Heart left ventricle (tissue), 13 donors: ENCODE data around the gene TCF19.

Experiments used
- POLR2A ChIP-seq, 2 donors: fragments of 450-650 bp; IDR thresholded peaks; one replicate each; pipeline ENCODE4 v1.6.1; 2017; ENCODE audit warnings: antibody characterized with exemption in 2 of 2, mild to moderate bottlenecking in 2 of 2, moderate library complexity in 2 of 2
- TF ChIP-seq, protein P1 (sequence below), 12 donors: fragments of 200-600 bp; sonication (generic) in 4 of 12; IDR thresholded peaks; one replicate each; pipeline versions ENCODE4 v1.5.0 to v1.8.0; 2018 to 2022; ENCODE audit warnings: antibody characterized with exemption in 12 of 12, mild to moderate bottlenecking in 5 of 12
- donor health status: ischemic (EF 13 %, LVEDD 7.1; RV severe dilation, severe dysfunction).
- donor health status: DM: no; HTN: yes; CAD: no.
- donor health status: DM: no; HTN: no; CAD: no.
- donor health status: ischemic (EF 25% LVEDD 6.9; RV normal size, moderate dysfunction).
- donor health status: ischemic (EF 25% LVEDD 5.7; RV mildly dilated, moderate dysfunction).
- donor health status: ischemic (EF 35%, LVEDD 5.7; RV mildly dilated, moderate dysfunction).
- donor health status: nonischemic (EF 11% LVEDD 7.7; RV severe dilation, severe dysfunction).
- donor health status: DM: yes; HTN: yes; CAD: no.
- donor health status: PGD.
- donor health status: ischemic (EF 29% LVEDD 5.4; RV normal size, mild dysfunction).
- donor health status: nonischemic (EF 23%, LVEDD 6.1; RV moderate dilation, normal function).

DNA sequence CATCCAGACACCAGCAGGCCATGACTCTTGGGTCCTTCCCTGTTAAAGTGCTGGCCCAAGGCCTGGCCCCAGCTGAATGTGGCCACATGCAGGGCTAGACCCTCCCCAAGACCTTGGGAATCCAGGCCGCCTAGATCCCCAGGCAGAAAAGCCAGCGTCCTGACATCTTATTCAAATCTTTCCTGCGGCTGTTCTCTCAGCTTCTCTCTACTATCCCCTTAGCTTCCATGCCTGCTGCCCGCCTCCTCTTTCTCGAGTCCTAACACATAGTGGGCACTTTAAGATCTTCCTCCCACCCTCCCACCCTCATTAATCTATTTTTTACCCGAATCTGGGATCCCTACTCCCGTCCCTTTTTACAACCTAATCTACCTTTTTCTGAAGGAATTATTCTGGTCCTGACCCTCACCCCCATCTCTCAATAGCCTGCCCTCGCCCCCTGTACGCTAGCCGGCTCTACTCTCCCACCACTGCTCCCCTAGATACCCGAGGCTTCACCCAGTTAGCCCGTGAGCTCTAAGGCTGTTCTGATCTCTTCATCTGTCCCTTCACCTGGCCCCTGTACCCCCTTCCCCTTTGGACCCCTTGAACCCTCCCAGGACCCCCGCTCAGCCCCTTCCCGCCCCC is 763 bp upstream of the TCF19 start, which contains the start of gene CCHCR1:
- TF ChIP-seq, protein P1, sequence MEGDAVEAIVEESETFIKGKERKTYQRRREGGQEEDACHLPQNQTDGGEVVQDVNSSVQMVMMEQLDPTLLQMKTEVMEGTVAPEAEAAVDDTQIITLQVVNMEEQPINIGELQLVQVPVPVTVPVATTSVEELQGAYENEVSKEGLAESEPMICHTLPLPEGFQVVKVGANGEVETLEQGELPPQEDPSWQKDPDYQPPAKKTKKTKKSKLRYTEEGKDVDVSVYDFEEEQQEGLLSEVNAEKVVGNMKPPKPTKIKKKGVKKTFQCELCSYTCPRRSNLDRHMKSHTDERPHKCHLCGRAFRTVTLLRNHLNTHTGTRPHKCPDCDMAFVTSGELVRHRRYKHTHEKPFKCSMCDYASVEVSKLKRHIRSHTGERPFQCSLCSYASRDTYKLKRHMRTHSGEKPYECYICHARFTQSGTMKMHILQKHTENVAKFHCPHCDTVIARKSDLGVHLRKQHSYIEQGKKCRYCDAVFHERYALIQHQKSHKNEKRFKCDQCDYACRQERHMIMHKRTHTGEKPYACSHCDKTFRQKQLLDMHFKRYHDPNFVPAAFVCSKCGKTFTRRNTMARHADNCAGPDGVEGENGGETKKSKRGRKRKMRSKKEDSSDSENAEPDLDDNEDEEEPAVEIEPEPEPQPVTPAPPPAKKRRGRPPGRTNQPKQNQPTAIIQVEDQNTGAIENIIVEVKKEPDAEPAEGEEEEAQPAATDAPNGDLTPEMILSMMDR (IDR thresholded peaks at IDR 0.05) = no peak
- TF ChIP-seq POLR2A (IDR thresholded peaks at IDR 0.05) = no peak
